ENCODE measurements around the gene HBA1.

DNA sequence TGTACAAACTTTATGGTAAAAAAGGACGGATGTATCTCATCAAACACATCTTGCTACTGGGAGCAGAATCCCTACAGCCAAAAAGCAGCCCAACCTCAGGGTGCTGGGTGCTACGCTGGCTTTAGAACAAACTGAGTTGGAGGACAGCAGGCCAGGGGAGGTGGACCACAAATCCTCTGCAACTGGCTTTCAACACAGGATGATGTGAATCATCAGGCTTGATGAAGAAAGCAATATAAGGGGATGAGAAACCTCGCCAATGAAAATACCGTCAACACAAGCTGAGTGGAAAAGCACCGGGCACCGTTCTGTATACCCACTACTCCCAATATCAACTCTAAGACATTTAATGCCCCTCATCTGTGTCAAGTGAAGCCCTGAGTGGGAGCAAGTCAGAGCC is 18.0 kb downstream of the HBA1 start:
- TF ChIP-seq, protein P1, sequence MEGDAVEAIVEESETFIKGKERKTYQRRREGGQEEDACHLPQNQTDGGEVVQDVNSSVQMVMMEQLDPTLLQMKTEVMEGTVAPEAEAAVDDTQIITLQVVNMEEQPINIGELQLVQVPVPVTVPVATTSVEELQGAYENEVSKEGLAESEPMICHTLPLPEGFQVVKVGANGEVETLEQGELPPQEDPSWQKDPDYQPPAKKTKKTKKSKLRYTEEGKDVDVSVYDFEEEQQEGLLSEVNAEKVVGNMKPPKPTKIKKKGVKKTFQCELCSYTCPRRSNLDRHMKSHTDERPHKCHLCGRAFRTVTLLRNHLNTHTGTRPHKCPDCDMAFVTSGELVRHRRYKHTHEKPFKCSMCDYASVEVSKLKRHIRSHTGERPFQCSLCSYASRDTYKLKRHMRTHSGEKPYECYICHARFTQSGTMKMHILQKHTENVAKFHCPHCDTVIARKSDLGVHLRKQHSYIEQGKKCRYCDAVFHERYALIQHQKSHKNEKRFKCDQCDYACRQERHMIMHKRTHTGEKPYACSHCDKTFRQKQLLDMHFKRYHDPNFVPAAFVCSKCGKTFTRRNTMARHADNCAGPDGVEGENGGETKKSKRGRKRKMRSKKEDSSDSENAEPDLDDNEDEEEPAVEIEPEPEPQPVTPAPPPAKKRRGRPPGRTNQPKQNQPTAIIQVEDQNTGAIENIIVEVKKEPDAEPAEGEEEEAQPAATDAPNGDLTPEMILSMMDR (conservative IDR thresholded peaks at IDR 0.05; ENCODE audit: low read depth, low read length), result no peak
- TF ChIP-seq POLR2A (IDR thresholded peaks at IDR 0.05; ENCODE audit: low read depth, low read length) (no peak), MAZ (IDR thresholded peaks at IDR 0.05; ENCODE audit: borderline replicate concordance, low read depth, low read length) (no peak)
- TF ChIP-seq, protein P2, sequence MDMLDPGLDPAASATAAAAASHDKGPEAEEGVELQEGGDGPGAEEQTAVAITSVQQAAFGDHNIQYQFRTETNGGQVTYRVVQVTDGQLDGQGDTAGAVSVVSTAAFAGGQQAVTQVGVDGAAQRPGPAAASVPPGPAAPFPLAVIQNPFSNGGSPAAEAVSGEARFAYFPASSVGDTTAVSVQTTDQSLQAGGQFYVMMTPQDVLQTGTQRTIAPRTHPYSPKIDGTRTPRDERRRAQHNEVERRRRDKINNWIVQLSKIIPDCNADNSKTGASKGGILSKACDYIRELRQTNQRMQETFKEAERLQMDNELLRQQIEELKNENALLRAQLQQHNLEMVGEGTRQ (IDR thresholded peaks at IDR 0.05; ENCODE audit: low read depth, low read length), result no peak
